NCI-H1092 treated with DMSO at 0.1 percent for 48 hours (cell line): Measurements from ENCODE around the gene ACVR2B.

Experiments
- DNase-seq: peaks from one replicate; lab custom pipeline; 2025; lab: John Stamatoyannopoulos, UW

The ACVR2B gene

GRCh38 chr3:38533285-38533976 lies 79.7 kb downstream of the ACVR2B start:
- DNase-seq, result no peak

DNA sequence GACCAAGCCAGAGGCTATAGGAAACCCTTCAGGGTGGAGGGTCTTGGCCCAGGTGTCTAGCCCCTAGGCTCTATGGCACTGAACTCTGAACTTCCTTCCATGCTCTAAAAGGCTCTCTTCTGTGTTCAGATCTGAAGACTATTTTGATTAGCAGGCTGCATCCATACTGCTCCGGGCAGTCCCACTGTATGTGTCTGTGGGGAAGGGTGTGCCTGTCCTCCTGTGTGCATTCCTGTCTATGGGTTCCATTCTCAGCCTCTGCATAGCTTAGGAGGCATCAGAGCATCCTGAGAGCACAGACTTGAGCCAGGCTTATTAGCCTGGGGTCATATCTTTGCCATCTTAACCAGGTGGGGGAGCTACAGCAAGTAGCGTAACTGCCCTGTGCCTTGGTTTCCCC lies 80.5 kb downstream of the ACVR2B start:
- no peak for DNase-seq

- no peak for DNase-seq
These were observed 80.9 kb downstream of the ACVR2B start for GRCh38 chr3:38534604-38535003.

GRCh38 chr3:38536671-38537070 lies 83.0 kb downstream of the ACVR2B start:
- DNase-seq, result no peak

DNA sequence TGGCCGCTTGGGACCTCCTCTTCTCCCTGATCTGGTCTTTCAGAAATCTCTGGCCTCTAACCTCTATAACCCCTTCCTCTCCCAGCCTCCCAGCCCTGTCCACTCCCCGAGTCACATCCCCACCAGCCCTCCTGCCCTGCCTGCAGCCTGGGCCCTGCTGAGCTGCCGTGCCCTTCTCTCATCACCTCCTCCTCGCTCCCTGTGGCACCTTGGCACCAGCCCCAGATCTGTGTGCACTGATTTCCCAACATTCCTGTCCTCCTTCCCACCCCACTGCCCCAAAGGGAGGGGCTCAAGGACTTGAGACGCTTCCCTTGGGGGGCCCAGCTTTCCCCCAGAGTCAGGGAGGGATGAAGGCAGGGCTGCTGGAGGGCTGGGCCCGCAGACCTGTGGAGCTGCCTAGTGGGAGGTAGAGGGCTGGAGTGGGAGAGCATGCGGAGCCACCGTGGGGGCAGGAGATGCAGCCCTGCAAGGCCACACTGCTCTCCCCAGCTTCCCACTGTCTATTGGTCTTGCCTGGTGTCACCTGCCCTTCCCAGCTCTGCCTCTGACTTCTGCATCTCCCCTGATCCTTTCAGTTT lies 85.2 kb downstream of the ACVR2B start:
- DNase-seq, result no peak

DNA sequence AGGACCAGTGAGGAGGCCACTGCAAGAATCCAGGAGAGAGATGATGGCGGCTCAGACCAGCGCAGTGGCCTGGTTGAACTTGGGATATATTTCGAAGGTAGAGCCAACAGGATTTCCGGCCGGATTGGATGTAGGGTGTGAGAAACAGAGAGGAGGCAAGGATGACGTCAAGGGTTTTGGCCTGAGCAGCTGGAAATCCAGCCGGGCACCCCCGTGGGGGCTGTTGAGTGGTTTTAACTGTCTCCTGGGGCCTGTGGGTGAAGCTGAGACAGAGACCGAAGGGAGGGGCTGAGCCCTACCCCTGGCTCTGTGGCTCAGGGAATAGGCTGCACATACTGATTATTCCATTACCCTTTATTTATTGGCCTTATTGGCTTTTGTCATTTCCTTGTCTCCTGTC lies 88.1 kb downstream of the ACVR2B start:
- no peak for DNase-seq
